Esophagus squamous epithelium (tissue), 5 donors: ENCODE measurements around the gene NAT9. TPM values are rescaled to one million over a fixed set of nuclear protein-coding genes. Genes with fewer than 3 reads are reported as not detected.

Experiments used
- DNase-seq: peaks from one replicate; lab custom pipeline; 2025; lab: John Stamatoyannopoulos, UW
- H3K27ac ChIP-seq, 4 donors: fragments of 200-600 bp; sonication (generic); one replicate each; pipeline ENCODE4 v1.5.1; 2016 to 2019; ENCODE audit warnings: mild to moderate bottlenecking in 1 of 4
- H3K27me3 ChIP-seq, 4 donors: fragments of 200-600 bp; sonication (generic); 1 replicate in 3 of 4; 2 replicates in 1 of 4; pipeline versions ENCODE4 v1.5.1 to v1.6.0; 2017 to 2021; ENCODE audit warnings: antibody characterized with exemption in 1 of 4
- H3K36me3 ChIP-seq, 3 donors: fragments of 200-600 bp; sonication (generic); one replicate each; pipeline ENCODE4 v1.5.1; 2016 to 2019
- H3K4me1 ChIP-seq, 3 donors: fragments of 200-600 bp; sonication (generic); one replicate each; pipeline ENCODE4 v1.5.1; 2017 to 2019
- H3K4me3 ChIP-seq, 4 donors: fragments of 200-600 bp; sonication (generic); 1 replicate in 3 of 4; 2 replicates in 1 of 4; pipeline ENCODE4 v1.5.1; 2016 to 2019; ENCODE audit warnings: mild to moderate bottlenecking in 2 of 4, moderate library complexity in 1 of 4
- H3K9me3 ChIP-seq, 3 donors: fragments of 200-600 bp; sonication (generic); one replicate each; pipeline ENCODE4 v1.5.1; 2016 to 2019
- CTCF ChIP-seq, 6 experiments: fragments of 450-650 bp in 4 of 6; fragments of 200-600 bp in 2 of 6; sonication (generic) in 2 of 6; IDR thresholded peaks; one replicate each; pipeline ENCODE4 v1.5.1; 2016 to 2019; ENCODE audit warnings: antibody characterized with exemption in 6 of 6, mild to moderate bottlenecking in 4 of 6, moderate library complexity in 4 of 6
- POLR2A ChIP-seq, 4 donors: fragments of 450-650 bp; IDR thresholded peaks; one replicate each; pipeline ENCODE4 v1.6.1; 2017; ENCODE audit warnings: antibody characterized with exemption in 4 of 4, mild to moderate bottlenecking in 4 of 4, moderate library complexity in 3 of 4
- WGBS, 2 donors: methylation state at CpG; one replicate each; pipeline ENCODE4 v1.1.5; 2018; 5-methylcytosine and 5-hydroxymethylcytosine counted together
- intact Hi-C: fragments of 100-400 bp; cut with DNase I; formaldehyde crosslinking; loops from one replicate; pipeline ENCODE4 v1.15.0; 2022
- total RNA-seq, 4 donors: library from RNA; depleted of rRNA; stranded (reverse); fragments of >200 nt; gene quantifications; one replicate each; pipeline ENCODE4 v1.1.0, GENCODE V29; 2016
- donor health status: DM: yes; HTN: yes; CAD: no.

NAT9 gene
- total RNA-seq, 4 donors from 2014 or later = 17.3 to 29.8 (median 24.5) TPM

- 69 to 78% methylated on average over 12 of the region's 21 CpGs for WGBS, 2 donors
- peaks cover 0 to 67% (median 4%) of the 10 kb centered on the region in 3 donors for H3K36me3 ChIP-seq
- no peaks in the 10 kb centered on the region for H3K9me3 ChIP-seq
- no peak for DNase-seq
- no peak for TF ChIP-seq POLR2A (IDR thresholded peaks at IDR 0.05)
- TF ChIP-seq CTCF (IDR thresholded peaks at IDR 0.05) = no peak
- no peaks in the 10 kb centered on the region for H3K27me3 ChIP-seq
- H3K4me3 ChIP-seq = no peak overlapping the region
- no peak overlapping the region for H3K27ac ChIP-seq
- H3K4me1 ChIP-seq = peaks cover 0 to 27% (median 13%) of the 10 kb centered on the region in 3 donors
- intact Hi-C loops = no loop called here
Observed at GRCh38 chr17:74785096-74785980, 9.2 kb upstream of the NAT9 start.

- TF ChIP-seq CTCF (IDR thresholded peaks at IDR 0.05) = no peak
- TF ChIP-seq POLR2A (IDR thresholded peaks at IDR 0.05) = no peak
- H3K4me3 ChIP-seq = no peak overlapping the region
- H3K9me3 ChIP-seq = no peaks in the 10 kb centered on the region
- intact Hi-C loops = no loop called here
- 79 to 89% methylated on average over 5 of the region's 5 CpGs for WGBS, 2 donors
- no peak for DNase-seq
- H3K36me3 ChIP-seq = peaks cover 0 to 65% (median 4%) of the 10 kb centered on the region in 3 donors
- H3K27ac ChIP-seq = no peak overlapping the region
- H3K4me1 ChIP-seq = peaks cover 0 to 28% (median 10%) of the 10 kb centered on the region in 3 donors
- H3K27me3 ChIP-seq = no peaks in the 10 kb centered on the region
Observed at GRCh38 chr17:74784125-74784810, 8.1 kb upstream of the NAT9 start.

- Histone ChIP-seq H3K4me1 (peaks cover 0 to 41% (median 14%) of the 10 kb centered on the region in 3 donors), H3K27me3 (no peaks in the 10 kb centered on the region), H3K36me3 (peaks cover 0 to 54% (median 4%) of the 10 kb centered on the region in 3 donors), H3K4me3 (no peak overlapping the region), H3K27ac (no peak overlapping the region), H3K9me3 (no peaks in the 10 kb centered on the region)
- TF ChIP-seq POLR2A (IDR thresholded peaks at IDR 0.05) = no peak
- TF ChIP-seq CTCF (IDR thresholded peaks at IDR 0.05) = no peak
- WGBS, 2 donors = 88 to 89% methylated on average over 5 of the region's 5 CpGs
- DNase-seq = no peak
- intact Hi-C loops = no loop called here
Observed at GRCh38 chr17:74782571-74782970, 6.4 kb upstream of the NAT9 start.

GRCh38 chr17:74780443-74781238 lies 4.5 kb upstream of the NAT9 start:
- Histone ChIP-seq H3K36me3 (peaks cover 0 to 44% (median 4%) of the 10 kb centered on the region in 3 donors), H3K27me3 (no peaks in the 10 kb centered on the region), H3K4me3 (no peak overlapping the region), H3K4me1 (peaks cover 10 to 42% (median 17%) of the 10 kb centered on the region in 3 donors), H3K27ac (peak overlapping the region in 2 of 4 donors; percentile 31 to 73), H3K9me3 (no peaks in the 10 kb centered on the region)
- DNase-seq = no peak
- TF ChIP-seq POLR2A (IDR thresholded peaks at IDR 0.05) = no peak
- peak in 4 of 6 experiments; percentile 8 to 44 (median 16) for TF ChIP-seq CTCF (IDR thresholded peaks at IDR 0.05)
- 57 to 73% methylated on average over 7 of the region's 7 CpGs for WGBS, 2 donors
- intact Hi-C loops = no loop called here
